ENCODE data around the gene ESAM.
A peak's percentile ranks its signal among the peaks of the same experiment; 100 is the strongest.

Gene ESAM

GRCh38 chr11:124793466-124794278 is 31.6 kb upstream of the ESAM start:
- peaks cover 10 to 18% of the 10 kb centered on the region in 2 donors for H3K4me1 ChIP-seq (ENCODE audit: control insufficient read depth in 2 of 2, insufficient read depth in 1 of 2, low read depth in 1 of 2, low read length in 2 of 2)
- no peak overlapping the region for H2BK120ac ChIP-seq (ENCODE audit: low read depth, low read length)
- no peak overlapping the region for H2BK5ac ChIP-seq (ENCODE audit: low read length)
- H3K79me1 ChIP-seq (ENCODE audit: low read depth, low read length), result peaks cover 2% of the 10 kb centered on the region
- no peak overlapping the region for H2AFZ ChIP-seq (ENCODE audit: low read length)
- H3K27ac ChIP-seq (replicated peaks; ENCODE audit: low read length), result no peak overlapping the region
- no peaks in the 10 kb centered on the region for H3K9me3 ChIP-seq (replicated peaks in 1 of 2; ENCODE audit: control insufficient read depth in 2 of 2, insufficient read depth in 1 of 2, low read depth in 1 of 2, low read length in 2 of 2)
- peaks cover 2 to 30% of the 10 kb centered on the region in 2 donors for H3K36me3 ChIP-seq (replicated peaks in 1 of 2; ENCODE audit: control insufficient read depth in 2 of 2, insufficient read depth in 2 of 2, low read length in 2 of 2)
- peak overlapping the region; percentile 4 for H3K4me2 ChIP-seq (ENCODE audit: insufficient read depth, low read length, poor library complexity, severe bottlenecking)
- no peak overlapping the region for H2BK12ac ChIP-seq (ENCODE audit: low read length)
- H3K4ac ChIP-seq (ENCODE audit: low read length), result no peak overlapping the region
- peak; percentile 45 for DNase-seq (ENCODE audit: low spot score)
- H3K23ac ChIP-seq (ENCODE audit: low read depth, low read length, poor library complexity), result no peak overlapping the region
- no peak overlapping the region for H2BK15ac ChIP-seq (ENCODE audit: low read length)
- no peaks in the 10 kb centered on the region for H3K27me3 ChIP-seq (ENCODE audit: control insufficient read depth in 3 of 3, insufficient read depth in 3 of 3, low read depth in 1 of 3, low read length in 3 of 3)
- H2AK5ac ChIP-seq (ENCODE audit: low read depth, low read length), result no peak overlapping the region
- no peak overlapping the region for H4K8ac ChIP-seq (ENCODE audit: low read depth, low read length)
- no peak overlapping the region for H3K14ac ChIP-seq (ENCODE audit: low read length)
- no peak overlapping the region for H4K91ac ChIP-seq (ENCODE audit: low read depth, low read length, poor library complexity)
- no peak overlapping the region for H3K18ac ChIP-seq (ENCODE audit: low read length)
- no CpG with 5 or more reads among the region's 2 CpGs for WGBS, 2 donors (ENCODE audit: extremely low coverage in 2 of 2, insufficient read length in 2 of 2, insufficient replicate concordance in 1 of 2)
- no peak overlapping the region for H3K4me3 ChIP-seq (ENCODE audit: low read length in 2 of 2)
- H3K9ac ChIP-seq (ENCODE audit: low read depth, low read length, poor library complexity), result no peak overlapping the region

DNA sequence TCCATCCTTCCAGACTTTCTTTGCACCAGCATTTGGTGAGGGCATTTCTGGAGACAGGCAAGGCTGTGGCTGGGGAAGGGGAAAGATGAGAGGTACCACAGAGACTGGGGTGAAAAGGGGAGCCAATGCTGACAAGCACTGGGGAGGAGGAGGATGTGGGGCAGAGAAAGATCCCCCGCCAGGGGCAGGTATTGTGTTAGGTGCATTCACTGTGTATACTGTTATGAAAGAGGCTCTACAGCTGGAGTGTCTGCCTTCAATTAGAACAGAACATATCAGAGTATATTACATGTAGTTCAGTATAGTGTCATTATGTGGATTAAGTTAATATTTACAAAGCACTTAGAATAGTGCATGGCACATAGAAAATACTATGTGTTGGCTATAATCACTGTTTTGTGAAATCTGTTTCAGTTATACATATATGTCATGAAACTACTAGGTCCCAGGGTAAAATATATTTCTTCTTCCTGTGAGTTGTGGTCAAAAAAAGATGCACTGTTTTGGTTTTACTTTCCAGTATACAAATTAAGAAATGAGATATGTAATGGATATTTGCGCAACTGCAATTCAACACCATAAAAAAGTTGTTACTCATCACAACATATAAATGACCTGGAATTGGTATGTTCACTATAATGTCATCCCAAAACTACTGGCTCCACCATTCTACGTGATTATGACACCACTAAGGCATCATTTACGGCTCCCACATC is 29.7 kb upstream of the ESAM start:
- Histone ChIP-seq H2BK12ac (ENCODE audit: low read length) (no peak overlapping the region), H4K8ac (ENCODE audit: low read depth, low read length) (no peak overlapping the region), H2AK5ac (ENCODE audit: low read depth, low read length) (no peak overlapping the region), H4K91ac (ENCODE audit: low read depth, low read length, poor library complexity) (no peak overlapping the region), H2AFZ (ENCODE audit: low read length) (no peak overlapping the region), H3K79me1 (ENCODE audit: low read depth, low read length) (peaks cover 2% of the 10 kb centered on the region), H3K27ac (replicated peaks; ENCODE audit: low read length) (no peak overlapping the region), H3K14ac (ENCODE audit: low read length) (no peak overlapping the region), H3K4me2 (ENCODE audit: insufficient read depth, low read length, poor library complexity, severe bottlenecking) (no peak overlapping the region), H3K4me1 (ENCODE audit: control insufficient read depth in 2 of 2, insufficient read depth in 1 of 2, low read depth in 1 of 2, low read length in 2 of 2) (peaks cover 10% of the 10 kb centered on the region in 2 donors), H2BK15ac (ENCODE audit: low read length) (no peak overlapping the region), H3K9me3 (replicated peaks in 1 of 2; ENCODE audit: control insufficient read depth in 2 of 2, insufficient read depth in 1 of 2, low read depth in 1 of 2, low read length in 2 of 2) (no peaks in the 10 kb centered on the region), H2BK120ac (ENCODE audit: low read depth, low read length) (no peak overlapping the region), H3K9ac (ENCODE audit: low read depth, low read length, poor library complexity) (peak overlapping the region; percentile 34), H3K23ac (ENCODE audit: low read depth, low read length, poor library complexity) (no peak overlapping the region), H3K27me3 (ENCODE audit: control insufficient read depth in 3 of 3, insufficient read depth in 3 of 3, low read depth in 1 of 3, low read length in 3 of 3) (no peaks in the 10 kb centered on the region), H2BK5ac (ENCODE audit: low read length) (no peak overlapping the region), H3K18ac (ENCODE audit: low read length) (no peak overlapping the region), H3K4ac (ENCODE audit: low read length) (no peak overlapping the region), H3K4me3 (ENCODE audit: low read length in 2 of 2) (no peak overlapping the region), H3K36me3 (replicated peaks in 1 of 2; ENCODE audit: control insufficient read depth in 2 of 2, insufficient read depth in 2 of 2, low read length in 2 of 2) (peaks cover 0 to 23% of the 10 kb centered on the region in 2 donors)
- no peak for DNase-seq (ENCODE audit: low spot score)
- no CpG with 5 or more reads among the region's 4 CpGs for WGBS, 2 donors (ENCODE audit: extremely low coverage in 2 of 2, insufficient read length in 2 of 2, insufficient replicate concordance in 1 of 2)

GRCh38 chr11:124788521-124788920 is 26.4 kb upstream of the ESAM start:
- no peak overlapping the region for H4K91ac ChIP-seq (ENCODE audit: low read depth, low read length, poor library complexity)
- no peak overlapping the region for H3K4me2 ChIP-seq (ENCODE audit: insufficient read depth, low read length, poor library complexity, severe bottlenecking)
- no peak overlapping the region for H2AK5ac ChIP-seq (ENCODE audit: low read depth, low read length)
- no peak overlapping the region for H2BK12ac ChIP-seq (ENCODE audit: low read length)
- H3K27ac ChIP-seq (replicated peaks; ENCODE audit: low read length), result no peak overlapping the region
- no peak overlapping the region for H2BK15ac ChIP-seq (ENCODE audit: low read length)
- H3K4me1 ChIP-seq (ENCODE audit: control insufficient read depth in 2 of 2, insufficient read depth in 1 of 2, low read depth in 1 of 2, low read length in 2 of 2), result peaks cover 9% of the 10 kb centered on the region in 2 donors
- H3K18ac ChIP-seq (ENCODE audit: low read length), result no peak overlapping the region
- DNase-seq (ENCODE audit: low spot score), result no peak
- no peak overlapping the region for H3K23ac ChIP-seq (ENCODE audit: low read depth, low read length, poor library complexity)
- H3K79me1 ChIP-seq (ENCODE audit: low read depth, low read length), result peaks cover 5% of the 10 kb centered on the region
- no peaks in the 10 kb centered on the region for H3K9me3 ChIP-seq (replicated peaks in 1 of 2; ENCODE audit: control insufficient read depth in 2 of 2, insufficient read depth in 1 of 2, low read depth in 1 of 2, low read length in 2 of 2)
- H3K14ac ChIP-seq (ENCODE audit: low read length), result no peak overlapping the region
- H3K4ac ChIP-seq (ENCODE audit: low read length), result no peak overlapping the region
- H3K36me3 ChIP-seq (replicated peaks in 1 of 2; ENCODE audit: control insufficient read depth in 2 of 2, insufficient read depth in 2 of 2, low read length in 2 of 2), result peaks cover 0 to 23% of the 10 kb centered on the region in 2 donors
- H2BK5ac ChIP-seq (ENCODE audit: low read length), result no peak overlapping the region
- H3K9ac ChIP-seq (ENCODE audit: low read depth, low read length, poor library complexity), result no peak overlapping the region
- no peak overlapping the region for H2BK120ac ChIP-seq (ENCODE audit: low read depth, low read length)
- no peaks in the 10 kb centered on the region for H3K27me3 ChIP-seq (ENCODE audit: control insufficient read depth in 3 of 3, insufficient read depth in 3 of 3, low read depth in 1 of 3, low read length in 3 of 3)
- H3K4me3 ChIP-seq (ENCODE audit: low read length in 2 of 2), result no peak overlapping the region
- H2AFZ ChIP-seq (ENCODE audit: low read length), result no peak overlapping the region
- no peak overlapping the region for H4K8ac ChIP-seq (ENCODE audit: low read depth, low read length)

- no peaks in the 10 kb centered on the region for H3K4me1 ChIP-seq (ENCODE audit: control insufficient read depth in 2 of 2, insufficient read depth in 1 of 2, low read depth in 1 of 2, low read length in 2 of 2)
- no peak for DNase-seq (ENCODE audit: low spot score)
- no peaks in the 10 kb centered on the region for H3K27me3 ChIP-seq (ENCODE audit: control insufficient read depth in 3 of 3, insufficient read depth in 3 of 3, low read depth in 1 of 3, low read length in 3 of 3)
- no peak overlapping the region for H3K27ac ChIP-seq (replicated peaks; ENCODE audit: low read length)
- no peak overlapping the region for H3K9ac ChIP-seq (ENCODE audit: low read depth, low read length, poor library complexity)
- no peak overlapping the region for H3K4me3 ChIP-seq (ENCODE audit: low read length in 2 of 2)
- H2BK5ac ChIP-seq (ENCODE audit: low read length), result no peak overlapping the region
- H4K91ac ChIP-seq (ENCODE audit: low read depth, low read length, poor library complexity), result no peak overlapping the region
- no peak overlapping the region for H3K18ac ChIP-seq (ENCODE audit: low read length)
- no peak overlapping the region for H3K23ac ChIP-seq (ENCODE audit: low read depth, low read length, poor library complexity)
- H2AK5ac ChIP-seq (ENCODE audit: low read depth, low read length), result no peak overlapping the region
- peaks cover 0 to 45% of the 10 kb centered on the region in 2 donors for H3K36me3 ChIP-seq (replicated peaks in 1 of 2; ENCODE audit: control insufficient read depth in 2 of 2, insufficient read depth in 2 of 2, low read length in 2 of 2)
- H2BK120ac ChIP-seq (ENCODE audit: low read depth, low read length), result no peak overlapping the region
- no peak overlapping the region for H3K4me2 ChIP-seq (ENCODE audit: insufficient read depth, low read length, poor library complexity, severe bottlenecking)
- WGBS, 2 donors (ENCODE audit: extremely low coverage in 2 of 2, insufficient read length in 2 of 2, insufficient replicate concordance in 1 of 2), result no CpG with 5 or more reads among the region's 2 CpGs
- H3K9me3 ChIP-seq (replicated peaks in 1 of 2; ENCODE audit: control insufficient read depth in 2 of 2, insufficient read depth in 1 of 2, low read depth in 1 of 2, low read length in 2 of 2), result no peaks in the 10 kb centered on the region
- H2BK12ac ChIP-seq (ENCODE audit: low read length), result no peak overlapping the region
- H3K79me1 ChIP-seq (ENCODE audit: low read depth, low read length), result peaks cover 2% of the 10 kb centered on the region
- H3K14ac ChIP-seq (ENCODE audit: low read length), result no peak overlapping the region
- no peak overlapping the region for H3K4ac ChIP-seq (ENCODE audit: low read length)
- no peak overlapping the region for H4K8ac ChIP-seq (ENCODE audit: low read depth, low read length)
- no peak overlapping the region for H2BK15ac ChIP-seq (ENCODE audit: low read length)
- no peak overlapping the region for H2AFZ ChIP-seq (ENCODE audit: low read length)
These were observed 22.0 kb upstream of the ESAM start for GRCh38 chr11:124784051-124784450.
